Gastrocnemius medialis (tissue), 4 donors: ENCODE results near the gene OR2A1. TPM values are rescaled to one million over a fixed set of nuclear protein-coding genes. Genes with fewer than 3 reads are reported as not detected.
"Not testable (repeated sequence)": the region's sequence is repeated elsewhere in the genome, so short reads cannot be mapped to it uniquely, and the experiment has no call there.

Experiments used
- ATAC-seq, 2 donors: fragments of 150-250 bp; one replicate each; pipeline ENCODE4 v1.9.1; 2016
- DNase-seq, 2 donors: peaks; one replicate each; pipeline ENCODE4 v3.0.0-alpha.2; 2019
- H3K27ac ChIP-seq, 4 donors: fragments of 200-600 bp; sonication (generic); 1 replicate in 1 of 4; 2 replicates in 3 of 4; pipeline ENCODE4 v1.5.1; 2016 to 2018; ENCODE audit warnings: mild to moderate bottlenecking in 2 of 4, moderate library complexity in 1 of 4
- H3K27me3 ChIP-seq, 3 donors: fragments of 200-600 bp; sonication (generic) in 2 of 3; 1 replicate in 1 of 3; 2 replicates in 2 of 3; pipeline versions ENCODE4 v1.5.1 to v1.6.0; 2016 to 2019; ENCODE audit warnings: mild to moderate bottlenecking in 1 of 3, moderate library complexity in 1 of 3
- H3K36me3 ChIP-seq, 2 donors: fragments of 200-600 bp; sonication (generic) in 1 of 2; one replicate each; pipeline ENCODE4 v1.5.1; 2017 to 2018
- H3K4me1 ChIP-seq, 2 donors: fragments of 200-600 bp; sonication (generic) in 1 of 2; one replicate each; pipeline ENCODE4 v1.5.1; 2016 to 2017; ENCODE audit warnings: mild to moderate bottlenecking in 2 of 2
- H3K4me3 ChIP-seq, 4 donors: fragments of 200-600 bp; sonication (generic) in 3 of 4; 1 replicate in 1 of 4; 2 replicates in 3 of 4; pipeline ENCODE4 v1.5.1; 2016 to 2019; ENCODE audit warnings: mild to moderate bottlenecking in 2 of 4
- H3K9me3 ChIP-seq, 3 donors: fragments of 200-600 bp; sonication (generic) in 2 of 3; 1 replicate in 1 of 3; 2 replicates in 2 of 3; pipeline ENCODE4 v1.5.1; 2016 to 2019
- in situ Hi-C, 4 donors: fragments of 200-750 bp; cut with MboI; loops; one replicate each; pipeline versions ENCODE4 v1.15.0 to v1.8.0; 2017; ENCODE audit warnings: low sequenced_read_pairs in 4 of 4
- intact Hi-C: fragments of 100-400 bp; cut with DNase I; formaldehyde crosslinking; loops from one replicate; pipeline ENCODE4 v1.15.1; 2023; ENCODE audit warnings: low total_unique reads
- total RNA-seq, 4 donors: library from RNA; depleted of rRNA; stranded (reverse); fragments of >200 nt; gene quantifications; one replicate each; pipeline versions ENCODE4 v1.1.0 to v1.2.3, GENCODE V29; 2016

OR2A1 gene, protein sequence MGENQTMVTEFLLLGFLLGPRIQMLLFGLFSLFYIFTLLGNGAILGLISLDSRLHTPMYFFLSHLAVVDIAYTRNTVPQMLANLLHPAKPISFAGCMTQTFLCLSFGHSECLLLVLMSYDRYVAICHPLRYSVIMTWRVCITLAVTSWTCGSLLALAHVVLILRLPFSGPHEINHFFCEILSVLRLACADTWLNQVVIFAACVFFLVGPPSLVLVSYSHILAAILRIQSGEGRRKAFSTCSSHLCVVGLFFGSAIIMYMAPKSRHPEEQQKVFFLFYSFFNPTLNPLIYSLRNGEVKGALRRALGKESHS
- under 1 TPM in 1 of 4 donors, not detected in 3; 0.35 TPM for total RNA-seq

DNA sequence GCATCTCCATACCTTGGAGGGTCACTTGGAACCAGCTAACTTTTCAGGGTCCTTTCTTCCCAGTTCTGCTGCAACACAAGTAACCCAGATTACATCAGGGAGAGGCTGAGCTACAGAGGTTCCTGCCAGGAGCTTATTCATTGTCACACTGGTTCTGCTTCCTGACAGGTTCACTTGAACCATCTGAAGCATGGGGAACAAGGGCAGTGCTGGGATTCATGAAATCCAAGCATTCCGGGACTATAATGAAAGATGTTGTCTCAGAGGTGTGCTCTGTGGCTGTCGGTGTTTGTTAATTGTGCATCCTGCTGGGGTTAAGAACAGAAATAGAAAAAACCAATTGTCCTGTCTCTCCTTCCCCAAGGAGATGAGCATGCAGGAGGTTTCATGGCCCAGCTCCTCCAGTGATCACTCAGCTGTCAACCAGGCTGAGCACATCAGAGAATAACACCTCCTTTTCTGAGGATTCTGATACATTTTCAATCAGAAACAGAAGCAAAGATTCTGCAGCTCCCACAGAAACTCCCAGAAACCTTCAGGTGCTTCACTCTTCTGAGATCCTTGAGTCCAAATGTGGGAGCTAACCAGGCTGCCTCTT is at the start of gene OR2A1:
OR2A1 (plus strand) TSS at position 548 of the 598 bp plus-strand sequence. CDS start 5,706 bp downstream, outside the sequence.
- H3K4me1 ChIP-seq, in situ Hi-C loops, H3K27me3 ChIP-seq, H3K4me3 ChIP-seq, intact Hi-C loops, ATAC-seq, H3K9me3 ChIP-seq, H3K36me3 ChIP-seq, DNase-seq, H3K27ac ChIP-seq: not testable (repeated sequence)

DNA sequence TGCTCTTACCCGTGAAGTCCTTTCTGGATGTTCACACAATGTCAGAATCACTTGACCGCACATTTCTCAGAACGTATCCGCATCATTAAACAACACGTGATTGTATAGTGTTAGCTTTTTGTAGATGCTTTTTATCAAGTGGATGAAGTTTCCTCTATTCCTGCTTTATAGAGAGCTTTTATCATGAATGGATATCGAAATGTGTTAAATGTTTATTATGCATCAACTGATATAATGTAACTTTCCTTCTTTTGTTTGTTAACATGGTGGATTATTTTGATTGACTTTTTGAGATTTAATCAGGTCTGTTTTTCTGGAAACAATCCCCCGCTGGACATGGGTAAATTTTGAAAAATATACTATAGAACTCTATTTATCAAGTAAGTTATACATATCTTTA is 47.5 kb upstream of the OR2A1 start, which contains the start of gene OR2A7:
OR2A7 (minus strand) TSS at position 101 of the 400 bp plus-strand sequence. CDS start 5,164 bp downstream, outside the sequence.
- H3K36me3 ChIP-seq, DNase-seq, H3K9me3 ChIP-seq, H3K27me3 ChIP-seq, in situ Hi-C loops, intact Hi-C loops, ATAC-seq, H3K4me1 ChIP-seq, H3K4me3 ChIP-seq, H3K27ac ChIP-seq: not testable (repeated sequence)

- in situ Hi-C loops, H3K9me3 ChIP-seq, H3K4me3 ChIP-seq, ATAC-seq, DNase-seq, intact Hi-C loops, H3K27me3 ChIP-seq, H3K27ac ChIP-seq, H3K4me1 ChIP-seq, H3K36me3 ChIP-seq: not testable (repeated sequence)
Observed at GRCh38 chr7:144269188-144269587, 43.0 kb upstream of the OR2A1 start, which contains the start of gene CTAGE8. CTAGE8 (minus strand) TSS chr7:144269288; CDS start chr7:144269250, 38 bp downstream.

DNA sequence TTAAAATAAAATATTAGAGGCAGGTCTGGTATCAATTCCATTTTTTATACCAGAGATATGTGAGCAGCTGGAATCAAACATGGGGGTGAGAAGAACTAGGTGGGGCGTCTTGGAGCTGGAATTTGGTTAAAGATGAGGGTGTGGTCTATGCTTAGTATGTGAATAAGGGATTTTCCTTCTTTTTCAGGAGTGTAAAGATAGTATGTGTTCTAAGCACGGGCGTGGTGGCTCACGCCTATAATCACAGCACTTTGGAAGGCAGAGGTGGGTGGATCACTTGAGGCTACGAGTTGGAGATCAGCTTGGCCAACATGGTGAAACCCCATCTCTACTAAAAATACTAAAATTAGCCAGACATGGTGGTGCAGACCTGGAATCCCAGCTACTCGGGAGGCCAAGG is 36.9 kb upstream of the OR2A1 start:
- ATAC-seq, H3K36me3 ChIP-seq, H3K27me3 ChIP-seq, H3K4me3 ChIP-seq, in situ Hi-C loops, DNase-seq, H3K4me1 ChIP-seq, H3K27ac ChIP-seq, intact Hi-C loops, H3K9me3 ChIP-seq: not testable (repeated sequence)

GRCh38 chr7:144280010-144280409 is 32.2 kb upstream of the OR2A1 start:
- H3K4me3 ChIP-seq, in situ Hi-C loops, H3K27ac ChIP-seq, H3K36me3 ChIP-seq, ATAC-seq, H3K27me3 ChIP-seq, intact Hi-C loops, DNase-seq, H3K9me3 ChIP-seq, H3K4me1 ChIP-seq: not testable (repeated sequence)

GRCh38 chr7:144281981-144282380 is 30.2 kb upstream of the OR2A1 start:
- H3K36me3 ChIP-seq, H3K4me1 ChIP-seq, intact Hi-C loops, ATAC-seq, H3K27ac ChIP-seq, DNase-seq, H3K27me3 ChIP-seq, H3K4me3 ChIP-seq, in situ Hi-C loops, H3K9me3 ChIP-seq: not testable (repeated sequence)

- H3K9me3 ChIP-seq, H3K27me3 ChIP-seq, H3K36me3 ChIP-seq, intact Hi-C loops, in situ Hi-C loops, H3K27ac ChIP-seq, ATAC-seq, H3K4me1 ChIP-seq, DNase-seq, H3K4me3 ChIP-seq: not testable (repeated sequence)
Observed at GRCh38 chr7:144282490-144282889, 29.7 kb upstream of the OR2A1 start.

DNA sequence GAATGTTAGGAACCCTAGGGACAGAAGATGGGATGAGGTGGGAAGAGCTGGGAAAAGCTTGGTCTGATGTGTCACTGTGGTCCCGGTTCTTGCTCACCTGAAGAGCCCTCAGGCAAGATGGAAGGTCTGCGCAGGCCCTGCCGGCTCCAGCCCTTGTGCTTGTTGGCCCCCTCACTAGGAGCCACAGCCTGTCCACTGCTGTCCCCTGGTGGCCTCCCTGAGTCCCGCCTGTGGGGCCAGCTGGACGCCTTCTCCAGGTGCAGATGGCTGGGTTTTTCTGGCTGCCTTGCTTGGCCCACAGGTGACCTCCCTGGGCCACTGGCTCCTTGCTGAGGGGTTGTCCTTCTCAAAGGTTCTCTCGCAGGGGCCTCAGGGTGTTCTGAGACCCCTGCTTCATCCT is 28.5 kb upstream of the OR2A1 start:
- H3K27me3 ChIP-seq, intact Hi-C loops, H3K9me3 ChIP-seq, ATAC-seq, H3K27ac ChIP-seq, H3K36me3 ChIP-seq, H3K4me3 ChIP-seq, H3K4me1 ChIP-seq, DNase-seq, in situ Hi-C loops: not testable (repeated sequence)

- H3K36me3 ChIP-seq, H3K27me3 ChIP-seq, H3K4me1 ChIP-seq, DNase-seq, H3K27ac ChIP-seq, in situ Hi-C loops, H3K9me3 ChIP-seq, intact Hi-C loops, ATAC-seq, H3K4me3 ChIP-seq: not testable (repeated sequence)
Observed at GRCh38 chr7:144287171-144287784, 24.9 kb upstream of the OR2A1 start.

DNA sequence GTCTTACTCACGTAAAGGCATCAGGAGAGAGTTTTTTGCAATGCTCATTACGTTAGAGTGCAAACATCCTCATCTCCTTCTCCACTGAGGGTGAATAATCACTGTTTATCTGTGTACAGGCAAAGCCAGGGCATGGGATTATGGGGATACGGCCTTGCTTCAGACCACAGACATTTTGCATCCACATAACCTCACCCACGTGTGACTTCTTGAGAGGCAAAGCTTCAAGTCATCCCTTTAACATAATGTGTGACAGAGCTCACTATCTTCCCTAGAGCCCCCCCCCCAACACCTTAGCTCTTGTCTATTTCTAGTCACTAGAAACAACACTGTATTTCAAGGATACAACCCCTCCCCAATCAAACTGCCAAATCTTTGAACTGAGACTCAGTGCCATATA is 20.6 kb upstream of the OR2A1 start:
- H3K9me3 ChIP-seq, H3K27ac ChIP-seq, ATAC-seq, intact Hi-C loops, in situ Hi-C loops, DNase-seq, H3K36me3 ChIP-seq, H3K4me1 ChIP-seq, H3K4me3 ChIP-seq, H3K27me3 ChIP-seq: not testable (repeated sequence)

DNA sequence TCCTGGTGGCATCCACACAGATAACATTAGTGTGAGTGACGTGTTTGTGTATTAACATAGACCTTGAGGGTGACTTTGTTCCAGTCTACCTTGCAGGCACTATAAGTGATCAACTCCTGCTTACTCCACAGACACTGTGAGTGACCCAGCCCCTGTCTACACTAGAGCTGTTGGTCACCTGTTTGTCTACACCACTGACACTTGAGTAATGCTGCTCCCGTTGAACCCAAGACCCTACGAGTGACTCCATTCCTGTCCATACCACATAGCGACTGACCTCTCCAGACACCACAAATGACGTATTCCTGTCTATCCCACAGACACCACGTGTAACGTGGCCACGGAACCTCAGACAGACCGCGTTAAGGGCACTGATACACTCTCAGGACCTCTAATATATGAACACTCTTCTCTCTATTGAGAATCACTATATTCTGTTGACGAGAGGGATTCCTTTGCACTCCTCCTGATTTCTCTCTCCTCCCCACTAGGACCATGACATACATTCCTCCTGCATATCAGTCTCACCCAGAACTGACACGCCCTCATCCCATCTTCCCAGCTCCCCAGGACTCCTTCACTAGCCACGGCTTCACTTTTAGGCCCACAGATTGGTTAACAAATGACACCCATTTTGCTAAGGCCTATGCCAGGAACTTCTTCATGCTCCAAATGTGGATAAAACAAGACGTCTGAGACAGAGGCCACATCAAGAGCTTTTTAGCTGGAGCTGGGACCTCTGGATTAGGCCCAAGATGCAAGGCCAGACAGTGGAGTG is 19.6 kb upstream of the OR2A1 start:
- in situ Hi-C loops, ATAC-seq, intact Hi-C loops, H3K27ac ChIP-seq, H3K36me3 ChIP-seq, H3K9me3 ChIP-seq, H3K4me1 ChIP-seq, DNase-seq, H3K27me3 ChIP-seq, H3K4me3 ChIP-seq: not testable (repeated sequence)
